NT2/D1 (cell line): ENCODE measurements around the gene FIBCD1.

Source experiments
- DNase-seq: peaks from one replicate; pipeline ENCODE4 v3.0.0-alpha.2; 2011; ENCODE audit warnings: low read depth, low spot score
- H3K27me3 ChIP-seq: 2 replicates; pipeline ENCODE4 v1.6.0; 2011; ENCODE audit warnings: mild to moderate bottlenecking; ENCODE audit not compliant: insufficient read length, insufficient read depth
- H3K36me3 ChIP-seq: 2 replicates; pipeline ENCODE4 v1.6.1; 2011; ENCODE audit warnings: mild to moderate bottlenecking, low read length, mixed read lengths; ENCODE audit not compliant: insufficient read depth, insufficient read length
- H3K4me1 ChIP-seq: 2 replicates; pipeline ENCODE4 v1.5.1; 2011; ENCODE audit not compliant: insufficient read depth, insufficient read length
- H3K4me3 ChIP-seq: 2 replicates; pipeline ENCODE4 v1.5.1; 2011; ENCODE audit warnings: low read depth; ENCODE audit not compliant: insufficient read length
- H3K9ac ChIP-seq: 2 replicates; pipeline ENCODE4 v1.6.0; 2011; ENCODE audit warnings: low read depth; ENCODE audit not compliant: insufficient read length
- H3K9me3 ChIP-seq: 2 replicates; pipeline ENCODE4 v1.5.1; 2011; ENCODE audit warnings: mild to moderate bottlenecking, low read length; ENCODE audit not compliant: insufficient read depth
- SUZ12 ChIP-seq: IDR thresholded peaks from 2 replicates; pipeline ENCODE4 v1.6.1; 2011; ENCODE audit not compliant: insufficient read length, insufficient read depth; ENCODE audit errors: extremely low read depth
- YY1 ChIP-seq: IDR thresholded peaks from 2 replicates; pipeline ENCODE4 v1.6.1; 2011; ENCODE audit not compliant: insufficient read length, insufficient read depth
- ZNF274 ChIP-seq: IDR thresholded peaks from 2 replicates; pipeline ENCODE4 v1.6.1; 2011; ENCODE audit warnings: mild to moderate bottlenecking, low read depth, low read length

The FIBCD1 gene

GRCh38 chr9:130877300-130877699 is 61.7 kb downstream of the FIBCD1 start:
- no peaks in the 10 kb centered on the region for H3K4me1 ChIP-seq

DNA sequence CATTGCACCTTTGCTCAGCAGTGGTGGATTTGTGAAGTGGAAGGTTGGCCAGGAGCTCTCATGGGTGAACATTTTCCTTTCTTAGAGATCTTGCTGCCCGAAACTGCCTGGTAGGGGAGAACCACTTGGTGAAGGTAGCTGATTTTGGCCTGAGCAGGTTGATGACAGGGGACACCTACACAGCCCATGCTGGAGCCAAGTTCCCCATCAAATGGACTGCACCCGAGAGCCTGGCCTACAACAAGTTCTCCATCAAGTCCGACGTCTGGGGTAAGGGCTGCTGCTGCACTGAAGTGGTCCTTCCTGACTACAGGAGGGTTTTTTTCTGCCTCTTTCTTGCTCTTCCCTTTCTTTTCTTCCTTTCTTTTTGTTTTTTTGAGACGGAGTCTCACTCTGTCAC is 64.3 kb downstream of the FIBCD1 start:
- Histone ChIP-seq H3K9ac (no peak overlapping the region), H3K36me3 (peaks cover 85% of the 10 kb centered on the region), H3K27me3 (no peaks in the 10 kb centered on the region), H3K9me3 (no peaks in the 10 kb centered on the region), H3K4me3 (no peak overlapping the region), H3K4me1 (no peaks in the 10 kb centered on the region)
- TF ChIP-seq YY1: no peak
- no peak for TF ChIP-seq ZNF274
- TF ChIP-seq SUZ12: no peak
- no peak for DNase-seq

More at GRCh38 chr9:130877300-130877699, 61.7 kb downstream of the FIBCD1 start:
- no peaks in the 10 kb centered on the region for H3K9me3 ChIP-seq
- peaks cover 89% of the 10 kb centered on the region for H3K36me3 ChIP-seq
- no peaks in the 10 kb centered on the region for H3K27me3 ChIP-seq
- DNase-seq: no peak
- TF ChIP-seq YY1 (no peak), ZNF274 (no peak), SUZ12 (no peak)
- H3K4me3 ChIP-seq: no peak overlapping the region
- no peak overlapping the region for H3K9ac ChIP-seq

- no peak overlapping the region for H3K9ac ChIP-seq
- H3K4me1 ChIP-seq: no peaks in the 10 kb centered on the region
- no peak for DNase-seq
- H3K4me3 ChIP-seq: no peak overlapping the region
- no peak for TF ChIP-seq ZNF274
- no peaks in the 10 kb centered on the region for H3K9me3 ChIP-seq
- no peaks in the 10 kb centered on the region for H3K27me3 ChIP-seq
- peaks cover 85% of the 10 kb centered on the region for H3K36me3 ChIP-seq
Measured at GRCh38 chr9:130873966-130874365, 65.1 kb downstream of the FIBCD1 start.

DNA sequence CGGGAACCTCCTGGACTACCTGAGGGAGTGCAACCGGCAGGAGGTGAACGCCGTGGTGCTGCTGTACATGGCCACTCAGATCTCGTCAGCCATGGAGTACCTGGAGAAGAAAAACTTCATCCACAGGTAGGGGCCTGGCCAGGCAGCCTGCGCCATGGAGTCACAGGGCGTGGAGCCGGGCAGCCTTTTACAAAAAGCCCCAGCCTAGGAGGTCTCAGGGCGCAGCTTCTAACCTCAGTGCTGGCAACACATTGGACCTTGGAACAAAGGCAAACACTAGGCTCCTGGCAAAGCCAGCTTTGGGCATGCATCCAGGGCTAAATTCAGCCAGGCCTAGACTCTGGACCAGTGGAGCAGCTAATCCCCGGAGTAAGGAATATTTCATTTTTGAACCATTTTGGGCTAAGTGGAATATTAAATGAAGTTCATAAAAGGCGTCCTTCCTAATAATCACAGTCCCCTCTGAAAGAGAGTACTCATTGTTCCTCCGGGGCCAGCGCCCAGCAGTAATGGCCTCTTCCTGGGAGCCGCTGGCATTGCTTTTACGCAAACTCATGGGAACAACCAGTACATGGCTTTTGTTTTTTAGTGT is 66.0 kb downstream of the FIBCD1 start:
- TF ChIP-seq SUZ12 (no peak), ZNF274 (no peak), YY1 (no peak)
- H3K9ac ChIP-seq: no peak overlapping the region
- H3K36me3 ChIP-seq: peaks cover 84% of the 10 kb centered on the region
- no peaks in the 10 kb centered on the region for H3K9me3 ChIP-seq
- no peaks in the 10 kb centered on the region for H3K4me1 ChIP-seq
- no peaks in the 10 kb centered on the region for H3K27me3 ChIP-seq
- H3K4me3 ChIP-seq: no peak overlapping the region
- DNase-seq: no peak

GRCh38 chr9:130872508-130872907 is 66.5 kb downstream of the FIBCD1 start:
- H3K36me3 ChIP-seq: peaks cover 83% of the 10 kb centered on the region

DNA sequence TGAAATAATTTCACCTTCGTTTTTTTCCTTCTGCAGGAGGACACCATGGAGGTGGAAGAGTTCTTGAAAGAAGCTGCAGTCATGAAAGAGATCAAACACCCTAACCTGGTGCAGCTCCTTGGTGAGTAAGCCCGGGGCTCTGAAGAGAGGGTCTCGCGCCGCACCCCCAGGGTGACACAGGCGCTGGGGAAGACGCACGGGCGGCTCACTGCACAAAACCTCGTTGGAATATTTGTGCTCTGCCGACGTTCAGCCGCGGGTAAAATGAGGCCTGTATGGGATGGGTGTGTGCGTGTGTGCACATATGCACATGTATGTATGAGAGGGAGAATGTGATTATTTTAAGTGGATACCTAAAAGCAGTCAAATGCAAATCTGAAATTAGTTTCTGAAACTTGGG is 67.0 kb downstream of the FIBCD1 start:
- TF ChIP-seq SUZ12 (no peak), ZNF274 (no peak), YY1 (no peak)
- no peak for DNase-seq
- H3K9me3 ChIP-seq: no peaks in the 10 kb centered on the region
- no peak overlapping the region for H3K4me3 ChIP-seq
- H3K36me3 ChIP-seq: peaks cover 83% of the 10 kb centered on the region
- H3K4me1 ChIP-seq: no peaks in the 10 kb centered on the region
- no peak overlapping the region for H3K9ac ChIP-seq
- no peaks in the 10 kb centered on the region for H3K27me3 ChIP-seq

More at GRCh38 chr9:130872508-130872907, 66.5 kb downstream of the FIBCD1 start:
- H3K9me3 ChIP-seq: no peaks in the 10 kb centered on the region
- H3K4me1 ChIP-seq: no peaks in the 10 kb centered on the region
- no peak for TF ChIP-seq SUZ12
- no peaks in the 10 kb centered on the region for H3K27me3 ChIP-seq
- no peak overlapping the region for H3K9ac ChIP-seq
- no peak overlapping the region for H3K4me3 ChIP-seq
- no peak for DNase-seq

GRCh38 chr9:130871395-130872062 is 67.5 kb downstream of the FIBCD1 start:
- no peak overlapping the region for H3K4me3 ChIP-seq
- H3K9me3 ChIP-seq: no peaks in the 10 kb centered on the region
- TF ChIP-seq YY1 (no peak), ZNF274 (no peak), SUZ12 (no peak)
- no peak for DNase-seq
- H3K4me1 ChIP-seq: no peaks in the 10 kb centered on the region
- H3K9ac ChIP-seq: no peak overlapping the region
- H3K27me3 ChIP-seq: no peaks in the 10 kb centered on the region
- peaks cover 84% of the 10 kb centered on the region for H3K36me3 ChIP-seq
